ENCODE data around the gene GAB1. TPM values are rescaled to one million over a fixed set of nuclear protein-coding genes. Genes with fewer than 3 reads are reported as not detected.
A peak's percentile ranks its signal among the peaks of the same experiment; 100 is the strongest.

The GAB1 gene
- total RNA-seq, 1 experiment from 2014 or later: 13.1 TPM

DNA sequence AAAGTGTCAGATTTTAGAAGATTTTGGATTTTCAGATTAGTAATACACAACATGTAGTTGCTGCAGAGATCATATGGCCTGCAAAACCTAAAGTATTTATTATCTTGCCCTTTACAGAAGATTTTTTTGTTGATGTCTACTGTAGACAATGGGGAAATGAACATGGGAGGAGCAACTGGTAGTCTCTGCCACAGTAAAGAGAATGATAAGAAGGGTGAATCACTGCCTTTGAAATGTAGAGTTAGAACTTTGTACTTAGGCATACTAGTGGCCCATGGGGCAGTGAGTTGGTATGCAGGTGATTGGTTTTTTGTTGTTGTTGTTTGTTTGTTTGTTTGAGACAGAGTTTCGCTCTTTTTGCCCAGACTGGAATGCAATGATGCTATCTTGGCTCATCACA is 50.1 kb downstream of the GAB1 start:
- DNase-seq (ENCODE audit: low spot score): no peak

DNA sequence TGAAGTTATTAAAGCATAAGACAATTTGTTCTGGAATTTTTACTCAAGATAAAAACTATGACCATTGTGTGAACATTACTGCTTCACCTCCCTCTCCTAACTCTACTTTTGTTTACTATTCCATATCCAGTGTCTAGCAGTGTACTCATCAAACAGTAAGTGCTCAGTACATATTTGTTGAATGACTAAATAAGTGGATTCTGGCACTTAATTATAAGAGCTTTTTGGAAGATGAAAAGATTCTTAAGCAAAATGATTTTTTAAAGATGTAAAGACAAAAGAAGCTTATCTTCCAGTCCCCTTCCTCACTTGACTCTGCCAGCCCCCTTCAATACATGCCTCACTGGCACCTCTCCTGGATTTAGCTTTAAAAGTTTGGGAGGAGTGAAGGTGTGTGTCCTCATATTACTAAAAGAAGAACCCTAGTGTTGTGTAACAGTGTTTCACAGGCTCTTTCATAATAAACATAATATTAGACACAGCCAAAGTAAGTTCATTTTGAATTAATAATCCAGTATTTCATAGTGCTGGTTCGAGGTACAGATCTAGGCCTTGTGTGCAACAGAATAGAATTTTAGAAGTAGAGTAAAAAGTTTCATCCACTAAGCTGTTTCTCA is 53.0 kb downstream of the GAB1 start:
- no peak for DNase-seq (ENCODE audit: low spot score)

DNA sequence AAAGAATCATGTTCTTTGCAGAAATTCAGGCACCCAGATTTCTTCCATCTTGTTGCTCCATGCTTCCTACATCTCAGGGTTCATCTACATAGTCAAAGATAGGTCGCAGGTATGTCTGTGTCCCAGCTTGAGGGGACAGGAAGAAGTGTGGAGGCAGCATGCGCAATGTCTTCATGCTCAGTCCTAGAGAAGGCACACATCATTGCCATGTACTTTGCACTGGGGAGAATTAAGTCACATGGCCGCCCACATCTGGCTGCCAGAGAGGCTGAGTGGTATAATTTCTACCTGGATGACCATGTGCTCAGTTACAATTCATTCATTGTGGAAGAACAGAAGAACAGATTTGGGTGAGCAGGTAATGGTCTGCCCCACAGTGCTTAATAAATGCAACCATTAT is 54.1 kb downstream of the GAB1 start:
- no peak for DNase-seq (ENCODE audit: low spot score)

DNA sequence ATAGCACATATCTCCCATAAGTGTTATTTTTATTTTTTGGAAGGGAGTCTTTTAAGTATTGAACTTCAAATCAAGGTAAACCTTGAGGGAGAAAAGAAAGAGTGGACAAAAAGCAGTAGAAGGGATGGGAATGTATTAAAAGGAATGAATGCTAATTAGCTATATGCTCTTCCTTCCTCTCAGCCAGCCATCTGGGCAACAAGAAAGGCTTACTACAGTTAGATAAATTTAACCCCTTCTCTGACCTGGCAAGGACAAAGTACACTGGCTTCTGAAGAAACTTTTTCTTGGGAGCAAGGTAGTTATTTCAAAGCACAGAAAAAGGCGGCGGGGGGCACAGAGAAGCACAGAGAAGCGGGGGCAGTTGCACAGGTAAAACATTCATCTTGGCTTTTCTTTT is 54.6 kb downstream of the GAB1 start:
- DNase-seq (ENCODE audit: low spot score): no peak

DNA sequence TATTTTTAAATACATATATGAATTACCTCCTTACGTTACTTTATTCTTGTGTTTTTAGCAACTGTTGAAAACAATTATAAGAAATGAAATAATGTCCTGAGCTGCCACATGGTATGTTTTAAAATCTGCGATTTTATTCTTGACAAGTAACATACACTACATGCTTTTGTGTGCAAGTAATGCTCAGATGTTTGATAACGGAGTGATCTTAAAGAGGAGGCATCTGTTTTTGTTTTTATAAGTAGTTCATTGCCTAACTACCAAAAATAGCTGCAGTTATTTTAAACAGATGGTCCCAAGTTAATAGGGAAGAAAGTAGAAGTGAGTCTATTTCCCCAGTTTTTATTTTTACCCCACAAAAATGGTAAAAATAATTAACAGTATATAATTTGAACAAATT is 55.2 kb downstream of the GAB1 start:
- no peak for DNase-seq (ENCODE audit: low spot score)

DNA sequence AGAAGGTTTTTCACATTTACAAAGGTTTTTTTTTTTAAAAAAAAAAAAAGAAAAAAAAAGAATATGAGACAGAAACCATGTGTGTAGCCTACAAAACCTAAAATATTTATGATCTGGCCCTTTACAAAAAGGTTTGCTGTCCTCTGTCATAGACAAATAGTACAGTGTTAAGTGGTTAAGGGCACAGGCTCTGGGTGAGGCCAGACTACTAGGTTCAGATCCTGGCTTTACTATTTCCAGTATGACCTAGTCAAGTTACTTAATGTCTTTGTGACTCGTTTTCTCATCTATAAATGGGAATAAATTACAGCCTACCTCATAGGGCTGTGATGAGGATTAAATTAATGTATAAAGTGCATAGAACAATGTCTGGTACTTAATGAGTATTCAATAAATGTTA is 56.5 kb downstream of the GAB1 start:
- DNase-seq (ENCODE audit: low spot score): no peak

DNA sequence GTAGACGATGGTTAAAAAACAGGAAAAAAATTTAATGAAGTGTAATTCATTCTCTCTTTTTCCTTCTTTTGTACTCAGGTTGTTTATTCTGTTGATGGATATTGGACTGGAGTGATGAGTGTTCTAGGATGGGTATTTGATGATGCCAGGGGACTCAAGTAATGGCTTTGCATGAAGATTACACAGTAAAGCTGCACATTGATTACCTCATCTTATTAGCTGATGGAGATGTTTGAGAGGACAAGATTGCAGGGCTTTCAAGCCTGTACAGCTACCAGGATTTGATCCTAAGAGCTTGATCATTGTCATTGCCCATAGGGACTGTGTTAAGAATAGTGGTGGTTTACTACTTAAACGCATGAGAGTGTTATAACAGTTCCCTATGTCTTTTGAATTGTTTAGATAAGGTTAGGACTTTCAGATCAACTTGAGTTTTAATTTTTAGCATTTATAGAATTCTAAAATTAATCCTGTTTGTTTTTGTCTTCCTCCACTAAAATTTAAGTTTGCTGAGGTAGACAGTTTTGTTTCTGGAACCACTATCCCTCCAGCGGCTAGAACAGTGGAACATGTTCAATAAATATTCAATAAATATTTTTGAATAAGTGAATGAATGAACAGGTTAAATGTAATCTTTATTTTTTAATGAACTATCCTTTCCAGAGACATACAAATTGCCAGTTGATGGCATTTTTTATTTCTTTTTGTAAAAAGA is 58.2 kb downstream of the GAB1 start:
- DNase-seq (ENCODE audit: low spot score): no peak

DNA sequence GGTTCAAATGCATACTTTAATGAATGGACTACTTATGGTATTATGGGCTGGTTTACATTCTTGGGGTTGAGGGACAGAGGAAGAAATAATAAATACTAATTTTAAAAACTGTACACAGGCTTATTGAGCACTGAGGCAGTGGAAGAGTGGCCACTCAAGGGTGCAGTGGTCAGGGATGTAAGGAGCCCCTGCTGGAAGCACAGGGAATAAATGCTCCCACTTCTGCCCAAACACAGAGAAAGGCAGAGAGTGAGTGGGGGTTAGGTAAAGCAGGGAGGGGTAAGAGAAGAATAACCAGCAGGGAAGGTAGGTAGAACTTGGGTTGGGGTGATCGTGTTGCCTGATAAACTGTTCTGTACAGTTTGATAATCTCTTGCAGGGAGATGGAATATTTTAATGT is 60.0 kb downstream of the GAB1 start:
- no peak for DNase-seq (ENCODE audit: low spot score)

DNA sequence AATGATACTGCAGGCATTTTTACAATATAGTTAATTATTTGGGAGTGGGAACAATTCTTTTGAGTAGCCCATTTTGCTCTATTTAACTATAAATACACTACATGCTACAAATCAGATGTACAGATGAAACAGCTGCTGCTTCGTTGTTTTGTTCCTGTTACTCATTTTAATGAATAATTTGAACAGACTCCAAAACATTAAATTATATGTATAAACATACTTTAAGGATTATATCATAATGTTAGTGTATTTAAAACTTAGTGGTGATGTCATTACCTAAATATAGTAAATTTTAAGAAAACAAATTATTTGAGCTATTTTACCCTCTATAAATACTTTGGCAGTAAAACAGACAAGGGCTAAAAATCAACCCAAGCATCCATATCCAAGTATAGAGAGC is 60.7 kb downstream of the GAB1 start:
- DNase-seq (ENCODE audit: low spot score): no peak

DNA sequence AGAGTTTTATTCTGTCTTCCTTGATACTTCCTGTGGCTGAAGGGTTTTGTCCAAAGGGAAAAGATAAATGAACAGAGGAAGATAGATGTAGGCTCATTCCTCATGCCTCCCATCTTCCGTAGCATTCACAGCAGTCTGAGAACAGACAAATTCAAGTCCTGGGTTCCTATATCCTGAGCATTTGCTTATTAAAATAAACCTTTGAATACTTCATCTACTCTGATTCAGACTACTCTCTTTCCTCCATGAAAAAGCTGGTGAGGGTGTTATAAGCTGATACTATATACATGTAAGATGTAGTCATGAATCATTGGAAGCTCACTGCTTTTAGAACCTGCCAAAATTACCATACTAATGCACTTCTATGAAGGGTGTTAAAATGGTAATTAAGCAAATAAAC is 61.2 kb downstream of the GAB1 start:
- DNase-seq (ENCODE audit: low spot score): no peak

DNA sequence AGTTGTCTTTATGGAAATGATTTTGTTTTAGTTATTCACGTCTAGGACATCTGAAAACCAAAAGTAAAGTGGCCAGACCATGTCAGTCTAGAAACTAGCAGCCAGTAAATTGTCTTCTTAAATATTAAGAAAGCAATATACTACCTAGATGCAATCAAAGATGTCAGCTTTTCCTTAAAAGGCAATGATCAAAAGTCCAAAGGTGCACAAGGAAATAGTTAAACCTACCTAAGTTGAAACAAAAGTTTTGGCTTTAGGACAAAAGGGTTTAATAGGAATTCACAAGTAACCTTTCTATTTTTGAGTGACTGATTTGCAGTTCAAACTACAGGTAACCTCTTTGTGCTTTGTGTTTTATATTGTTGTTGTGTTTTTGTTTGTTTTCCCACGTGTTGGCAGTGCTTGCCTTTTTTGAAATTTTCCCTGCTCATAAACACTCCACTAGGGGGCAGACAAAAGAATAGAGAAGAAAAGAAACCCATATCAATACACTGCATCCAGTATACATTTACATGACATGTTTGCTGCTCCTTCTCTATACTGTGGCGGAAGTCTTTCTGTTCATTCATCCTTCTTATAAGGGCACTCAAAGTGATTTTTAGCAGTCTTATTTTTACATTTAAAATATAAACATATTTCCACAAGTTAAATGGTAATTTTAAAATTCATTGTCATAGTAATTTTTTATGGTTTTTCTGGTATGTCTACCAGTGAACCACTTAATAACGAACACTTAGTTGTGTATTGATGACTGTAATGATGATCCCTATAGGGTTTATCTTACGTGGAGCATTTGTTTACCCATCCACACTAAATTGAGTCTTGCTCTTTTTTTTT is 62.7 kb downstream of the GAB1 start:
- peak; percentile 27 for DNase-seq (ENCODE audit: low spot score)

DNA sequence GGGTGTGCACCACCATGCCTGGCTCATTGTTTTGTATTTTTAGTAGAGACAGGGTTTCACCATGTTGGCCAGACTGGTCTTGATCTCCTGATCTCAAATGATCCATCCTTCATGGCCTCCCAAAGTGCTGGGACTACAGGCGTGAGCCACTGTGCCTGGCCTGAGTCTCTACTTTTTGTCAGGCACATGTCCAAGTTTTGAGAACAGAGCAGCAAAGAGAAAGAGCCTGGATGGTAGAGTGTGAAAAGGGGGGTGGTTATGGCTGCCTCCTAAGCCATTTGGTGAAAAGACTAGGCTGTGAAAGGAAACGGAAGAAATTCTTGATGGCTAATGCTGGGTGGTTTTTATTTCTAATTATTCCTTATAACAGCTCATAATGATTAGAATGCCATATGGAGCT is 63.4 kb downstream of the GAB1 start:
- DNase-seq (ENCODE audit: low spot score): no peak

DNA sequence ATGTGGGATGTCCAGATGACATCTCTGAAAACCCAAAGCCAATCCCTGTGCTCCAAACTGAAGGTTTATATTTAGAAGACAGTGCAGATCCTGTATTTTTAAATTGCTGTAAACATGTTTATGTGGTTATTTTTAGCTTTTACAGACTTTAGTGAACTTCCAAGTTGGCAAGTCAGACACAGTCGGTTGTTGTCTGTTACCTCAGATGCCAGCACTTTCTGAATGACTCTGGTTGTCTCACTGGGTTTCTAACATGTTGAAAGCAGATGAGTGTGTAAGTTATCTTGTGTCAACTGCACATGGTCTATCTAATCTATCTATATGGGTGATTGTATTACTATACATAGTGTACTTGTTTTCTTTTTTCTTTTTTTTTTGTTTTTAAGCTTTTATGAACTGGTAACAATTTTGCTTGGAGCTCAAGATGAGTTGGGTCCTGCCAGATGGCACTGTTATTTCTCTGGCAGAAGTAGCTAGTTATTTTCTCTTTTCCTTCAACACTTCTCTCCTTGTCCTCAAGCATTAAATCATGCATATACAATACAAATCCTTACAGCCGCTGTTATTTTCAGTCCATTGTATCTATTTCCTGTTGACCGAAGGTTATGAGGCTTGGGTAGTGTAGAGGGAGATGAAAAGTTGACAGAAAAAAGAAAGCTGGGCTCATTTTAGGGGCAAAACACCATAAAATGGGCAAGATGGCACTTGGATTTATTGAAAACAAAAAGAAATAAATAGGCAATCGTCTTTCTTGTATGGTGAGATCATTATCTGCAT is 66.3 kb downstream of the GAB1 start:
- no peak for DNase-seq (ENCODE audit: low spot score)

DNA sequence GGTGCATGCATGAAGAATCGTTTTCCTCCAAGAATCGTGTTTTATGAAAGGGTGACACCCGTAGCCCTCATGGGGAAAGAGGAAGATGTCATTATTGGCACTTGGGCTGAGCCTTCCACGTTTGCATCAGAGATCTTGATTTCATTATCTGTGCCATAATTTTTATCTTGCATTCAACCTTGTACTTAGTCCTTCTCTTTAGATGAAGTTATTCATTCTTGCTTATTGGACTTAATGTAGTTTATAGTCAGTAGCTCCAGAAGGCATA is 66.8 kb downstream of the GAB1 start:
- DNase-seq (ENCODE audit: low spot score): no peak

DNA sequence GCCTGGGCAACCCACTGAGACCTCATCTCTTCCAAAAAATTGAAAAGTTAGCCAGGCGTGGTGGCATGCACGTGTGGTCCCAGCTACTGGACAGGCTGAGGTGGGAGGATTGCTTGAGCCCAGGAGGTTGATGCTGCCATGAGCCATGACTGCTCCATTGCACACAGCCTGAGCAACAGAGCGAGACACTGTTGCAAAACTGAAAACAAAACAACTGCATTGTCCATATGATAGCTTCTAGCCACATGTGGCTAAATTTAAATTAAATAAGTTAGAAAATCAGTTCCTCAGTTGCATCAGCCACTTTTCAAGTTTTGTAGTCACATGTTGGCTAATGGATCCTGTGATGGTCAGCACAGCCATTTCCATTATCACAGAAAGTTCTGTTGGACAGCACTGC is 67.9 kb downstream of the GAB1 start:
- DNase-seq (ENCODE audit: low spot score): no peak

DNA sequence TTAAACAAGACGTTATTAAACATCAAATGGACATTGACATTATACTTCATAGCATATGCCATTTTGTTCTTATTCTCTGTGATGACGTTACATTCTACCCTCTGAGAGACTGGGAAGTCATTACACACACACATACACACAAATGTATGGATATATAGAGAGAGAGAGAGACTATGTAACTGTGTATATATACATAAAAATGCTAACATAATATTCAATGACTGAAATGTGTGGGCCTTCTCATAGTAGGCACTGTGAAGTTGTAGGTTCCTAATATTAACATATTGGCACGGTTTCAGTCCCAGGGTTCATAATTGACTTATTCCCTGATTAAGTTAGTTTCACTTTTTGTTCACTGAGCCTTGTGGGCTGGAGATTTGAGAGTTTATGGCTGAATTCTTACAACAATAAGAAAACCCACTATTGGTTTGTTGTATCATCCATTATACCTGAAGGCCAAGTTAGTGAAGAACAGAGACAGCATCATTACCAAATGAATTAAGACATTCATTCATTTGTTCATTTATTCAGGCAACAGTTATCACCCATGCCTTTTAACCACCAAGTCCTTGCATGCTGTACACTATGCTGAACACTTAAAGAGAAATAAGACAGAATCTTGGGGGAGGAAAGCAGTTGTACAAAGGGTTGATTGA is 68.5 kb downstream of the GAB1 start:
- DNase-seq (ENCODE audit: low spot score): no peak

DNA sequence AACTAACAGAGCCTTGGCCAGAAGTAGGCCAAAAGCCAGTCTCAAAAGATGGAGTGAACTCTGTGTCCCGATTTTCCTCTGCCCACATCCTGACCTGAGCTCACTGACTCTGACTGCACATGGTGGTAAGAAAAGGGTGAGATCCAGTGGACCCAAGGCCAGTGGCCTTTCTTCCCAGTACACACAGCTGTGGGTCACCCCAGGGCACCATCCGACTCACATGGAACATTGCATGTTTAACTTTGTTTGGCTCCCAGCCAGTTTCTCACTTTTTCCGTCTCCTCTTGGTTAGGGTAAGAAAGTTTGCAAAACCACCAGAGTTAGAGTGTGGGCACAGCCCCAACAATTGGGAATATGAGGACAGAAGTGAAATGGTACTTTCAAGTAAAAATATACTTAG is 69.8 kb downstream of the GAB1 start:
- DNase-seq (ENCODE audit: low spot score): no peak

DNA sequence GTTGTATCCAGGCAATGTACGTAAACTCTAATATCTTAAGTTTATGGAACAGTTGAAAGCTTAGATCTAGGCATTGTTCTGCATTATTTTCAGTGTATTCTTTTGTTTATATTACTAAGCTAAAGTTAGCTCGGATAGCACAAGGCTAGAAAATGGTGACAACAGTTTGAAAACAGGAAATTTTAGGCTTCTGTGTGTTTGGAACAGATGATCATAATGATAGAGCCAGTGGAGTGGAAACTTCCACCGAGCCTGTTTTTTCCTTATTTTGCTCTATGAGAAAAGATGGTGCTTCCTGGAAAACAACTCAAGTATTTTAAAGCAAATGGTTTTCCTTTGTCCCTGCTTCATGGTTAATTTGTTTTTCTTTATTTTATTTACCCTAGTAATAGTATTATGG is 70.8 kb downstream of the GAB1 start:
- DNase-seq (ENCODE audit: low spot score): no peak

DNA sequence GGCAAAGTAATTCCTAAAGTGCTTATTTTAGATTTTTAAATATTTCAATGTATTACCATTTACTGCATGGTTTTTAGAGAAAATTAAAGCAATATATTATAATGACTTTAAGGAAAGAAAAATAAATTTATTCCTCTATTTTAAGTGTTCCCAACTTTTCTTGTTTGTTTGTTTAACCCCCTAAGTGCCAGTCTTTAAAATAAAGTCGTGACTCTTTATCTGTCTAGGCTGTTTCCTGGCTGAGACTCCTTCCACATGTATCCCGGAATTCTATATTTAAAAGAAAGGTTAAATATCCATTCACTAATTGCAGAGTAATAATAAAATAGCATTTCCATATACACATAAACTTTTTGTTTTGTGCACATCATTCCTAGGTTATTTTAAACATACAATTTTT is 71.2 kb downstream of the GAB1 start:
- DNase-seq (ENCODE audit: low spot score): no peak

DNA sequence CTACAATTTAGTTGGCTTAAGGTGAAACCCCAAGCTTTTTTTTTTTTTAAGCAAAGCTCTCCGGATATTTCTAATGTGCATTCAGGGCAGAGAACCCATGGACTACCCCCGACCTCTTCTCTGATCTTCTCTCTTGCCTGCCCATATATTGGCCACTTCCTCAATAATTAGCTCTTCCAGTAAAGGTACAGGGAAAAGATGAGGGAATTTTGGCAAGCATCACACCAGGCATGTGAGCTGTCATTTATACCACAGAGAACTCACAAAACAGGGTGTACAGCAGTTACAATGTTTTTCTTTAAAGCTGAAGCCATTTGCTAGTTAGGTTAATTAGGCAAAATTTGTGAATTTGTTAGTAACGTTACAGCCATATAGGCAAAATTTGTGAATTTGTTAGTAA is 73.3 kb downstream of the GAB1 start:
- no peak for DNase-seq (ENCODE audit: low spot score)

DNA sequence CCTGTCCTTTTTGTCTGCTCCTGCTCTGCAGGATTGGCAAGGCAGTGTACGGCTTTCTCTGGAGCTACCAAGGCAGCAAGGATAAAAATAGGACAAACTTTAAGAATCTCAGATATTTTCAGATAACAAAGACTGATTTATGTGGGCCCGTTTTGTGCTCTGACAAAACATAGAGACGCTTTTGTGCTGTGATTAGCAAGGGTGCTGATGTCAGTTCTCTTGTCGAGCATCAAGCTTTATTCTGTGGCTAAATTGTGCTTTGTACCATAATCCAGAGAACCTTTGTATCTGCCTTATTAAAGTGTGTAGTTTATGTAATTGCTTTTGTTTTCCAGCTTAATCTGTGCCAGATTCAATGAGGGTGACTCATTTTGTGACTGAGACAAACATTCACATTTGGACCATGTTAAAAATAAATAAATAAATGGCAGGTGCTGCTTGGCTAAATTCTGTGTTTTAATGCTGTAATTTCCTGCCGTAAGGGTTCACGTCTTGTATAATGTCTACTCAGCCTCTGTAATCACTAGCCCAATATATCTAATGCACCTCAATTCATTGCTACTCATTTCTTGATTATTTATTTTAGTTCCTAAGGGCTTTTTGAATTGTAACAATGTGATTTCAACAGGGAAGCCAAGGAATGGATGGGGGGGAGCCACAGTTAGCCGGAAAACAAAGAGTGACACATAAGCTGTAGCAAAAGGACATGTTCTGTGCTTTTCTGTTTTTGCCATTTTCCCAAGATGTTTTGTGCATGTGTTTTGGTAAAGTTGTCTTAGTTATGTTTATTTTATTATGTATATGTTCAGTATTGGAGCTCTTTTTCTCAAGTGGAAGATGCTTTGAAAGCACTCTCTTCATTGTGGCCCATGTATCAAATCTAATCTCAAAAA is 75.1 kb downstream of the GAB1 start:
- peak; percentile 32 for DNase-seq (ENCODE audit: low spot score)

Measured in A172 (cell line).